ENCODE measurements around the gene GALE.

GALE gene

DNA sequence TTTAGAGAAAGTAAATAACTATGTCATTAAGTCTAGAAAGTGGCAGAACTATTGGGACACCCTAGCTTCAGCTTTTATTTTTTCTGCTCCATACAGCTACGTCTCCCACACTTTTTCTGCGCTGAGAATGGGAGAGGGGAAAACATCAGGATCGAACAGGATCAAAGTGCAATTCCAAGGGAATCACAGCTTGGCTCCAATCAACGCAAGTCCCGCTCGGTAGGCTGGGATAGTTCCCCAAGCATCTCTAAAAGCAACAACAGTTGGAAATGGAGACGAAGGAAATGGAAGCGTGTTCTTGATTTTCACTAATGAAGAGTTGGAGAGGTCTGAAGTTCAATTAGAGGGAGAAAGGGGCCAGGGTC is 24.1 kb upstream of the GALE start:
- Histone ChIP-seq H3K9me3 (ENCODE audit: insufficient read depth, low read length) (no peaks in the 10 kb centered on the region), H3K4me1 (ENCODE audit: low read length) (peaks cover 6% of the 10 kb centered on the region; the same call in 1 of the 2 replicates), H2AFZ (ENCODE audit: low read depth, low read length) (no peak overlapping the region), H3K79me2 (ENCODE audit: low read length) (peaks cover 14% of the 10 kb centered on the region), H3K27ac (ENCODE audit: low read length) (peak overlapping the region; percentile 42), H4K20me1 (ENCODE audit: insufficient read depth, low read length) (no peaks in the 10 kb centered on the region), H3K36me3 (replicated peaks; ENCODE audit: low read depth, low read length) (no peaks in the 10 kb centered on the region), H3K4me2 (ENCODE audit: low read length) (peak overlapping the region; percentile 77), H3K4me3 (ENCODE audit: low read length) (peak overlapping the region; percentile 91), H3K27me3 (ENCODE audit: low read depth, low read length) (no peaks in the 10 kb centered on the region), H3K9ac (ENCODE audit: low read length) (peak overlapping the region; percentile 86)
- TF ChIP-seq, protein P1, sequence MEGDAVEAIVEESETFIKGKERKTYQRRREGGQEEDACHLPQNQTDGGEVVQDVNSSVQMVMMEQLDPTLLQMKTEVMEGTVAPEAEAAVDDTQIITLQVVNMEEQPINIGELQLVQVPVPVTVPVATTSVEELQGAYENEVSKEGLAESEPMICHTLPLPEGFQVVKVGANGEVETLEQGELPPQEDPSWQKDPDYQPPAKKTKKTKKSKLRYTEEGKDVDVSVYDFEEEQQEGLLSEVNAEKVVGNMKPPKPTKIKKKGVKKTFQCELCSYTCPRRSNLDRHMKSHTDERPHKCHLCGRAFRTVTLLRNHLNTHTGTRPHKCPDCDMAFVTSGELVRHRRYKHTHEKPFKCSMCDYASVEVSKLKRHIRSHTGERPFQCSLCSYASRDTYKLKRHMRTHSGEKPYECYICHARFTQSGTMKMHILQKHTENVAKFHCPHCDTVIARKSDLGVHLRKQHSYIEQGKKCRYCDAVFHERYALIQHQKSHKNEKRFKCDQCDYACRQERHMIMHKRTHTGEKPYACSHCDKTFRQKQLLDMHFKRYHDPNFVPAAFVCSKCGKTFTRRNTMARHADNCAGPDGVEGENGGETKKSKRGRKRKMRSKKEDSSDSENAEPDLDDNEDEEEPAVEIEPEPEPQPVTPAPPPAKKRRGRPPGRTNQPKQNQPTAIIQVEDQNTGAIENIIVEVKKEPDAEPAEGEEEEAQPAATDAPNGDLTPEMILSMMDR (IDR thresholded peaks at IDR 0.05; ENCODE audit: low read depth, low read length): no peak
- no peak for TF ChIP-seq EZH2phosphoT487 (IDR thresholded peaks at IDR 0.05; ENCODE audit: low read depth)

DNA sequence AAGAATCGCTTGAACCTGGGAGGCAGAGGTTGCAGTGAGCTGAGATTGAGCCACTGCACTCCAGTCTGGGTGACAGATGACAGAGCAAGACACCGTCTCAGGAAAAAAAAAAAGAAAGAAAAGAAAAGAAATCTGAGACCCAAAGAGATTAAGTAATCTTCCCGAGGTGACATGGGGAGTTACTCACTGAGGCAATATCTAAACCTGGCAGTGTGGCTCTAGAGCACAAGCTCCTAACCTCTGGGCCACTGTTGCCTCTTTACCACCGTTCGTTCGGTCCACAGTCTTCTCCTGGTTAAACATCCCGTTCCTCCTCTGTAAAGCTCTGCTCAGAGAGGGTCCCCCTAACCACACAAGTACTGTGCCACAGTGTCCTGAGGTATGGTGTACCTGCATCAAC is 23.2 kb upstream of the GALE start:
- 0 out of 2 replicates have a peak overlapping the region, but pooled peaks have one; percentile 91 for H3K4me3 ChIP-seq (ENCODE audit: low read length)
- H4K20me1 ChIP-seq (ENCODE audit: insufficient read depth, low read length): no peaks in the 10 kb centered on the region
- peak overlapping the region; percentile 77; the same call in 1 of the 2 replicates for H3K4me2 ChIP-seq (ENCODE audit: low read length)
- peaks cover 6% of the 10 kb centered on the region; the same call in 1 of the 2 replicates for H3K4me1 ChIP-seq (ENCODE audit: low read length)
- TF ChIP-seq EZH2phosphoT487 (IDR thresholded peaks at IDR 0.05; ENCODE audit: low read depth): no peak
- TF ChIP-seq, protein P1 (IDR thresholded peaks at IDR 0.05; ENCODE audit: low read depth, low read length): no peak
- no peak overlapping the region for H3K27ac ChIP-seq (ENCODE audit: low read length)
- no peaks in the 10 kb centered on the region for H3K27me3 ChIP-seq (ENCODE audit: low read depth, low read length)
- H3K9ac ChIP-seq (ENCODE audit: low read length): no peak overlapping the region
- peaks cover 14% of the 10 kb centered on the region for H3K79me2 ChIP-seq (ENCODE audit: low read length)
- H3K9me3 ChIP-seq (ENCODE audit: insufficient read depth, low read length): no peaks in the 10 kb centered on the region
- no peaks in the 10 kb centered on the region for H3K36me3 ChIP-seq (replicated peaks; ENCODE audit: low read depth, low read length)
- H2AFZ ChIP-seq (ENCODE audit: low read depth, low read length): no peak overlapping the region

DNA sequence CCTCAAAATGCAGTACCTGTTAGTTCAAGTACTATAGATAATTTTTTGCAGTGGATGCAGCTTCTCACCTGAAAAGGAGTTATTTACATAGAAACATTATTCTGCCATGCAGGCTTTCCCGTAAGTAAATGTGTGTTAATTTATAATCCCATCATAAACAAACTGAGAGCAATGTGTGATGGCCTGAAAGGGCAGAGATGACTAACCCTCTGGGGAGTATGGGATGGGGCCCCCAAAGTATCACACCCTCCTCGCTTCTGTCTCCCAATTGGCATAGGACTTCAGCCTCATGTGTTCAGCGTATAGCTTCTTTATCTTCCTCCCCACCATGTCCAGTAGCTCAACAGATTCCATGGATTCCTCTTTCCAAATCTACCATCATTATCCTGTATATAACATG is 17.1 kb upstream of the GALE start:
- Histone ChIP-seq H3K27me3 (ENCODE audit: low read depth, low read length) (no peaks in the 10 kb centered on the region), H3K27ac (ENCODE audit: low read length) (peak overlapping the region; percentile 27; the same call in 1 of the 2 replicates), H3K9ac (ENCODE audit: low read length) (no peak overlapping the region), H3K4me3 (ENCODE audit: low read length) (no peak overlapping the region), H3K79me2 (ENCODE audit: low read length) (no peaks in the 10 kb centered on the region), H3K36me3 (replicated peaks; ENCODE audit: low read depth, low read length) (peaks cover 16% of the 10 kb centered on the region), H3K9me3 (ENCODE audit: insufficient read depth, low read length) (no peaks in the 10 kb centered on the region), H4K20me1 (ENCODE audit: insufficient read depth, low read length) (no peaks in the 10 kb centered on the region), H3K4me1 (ENCODE audit: low read length) (peaks cover 23% of the 10 kb centered on the region), H2AFZ (ENCODE audit: low read depth, low read length) (no peak overlapping the region), H3K4me2 (ENCODE audit: low read length) (peak overlapping the region; percentile 35)
- TF ChIP-seq EZH2phosphoT487 (IDR thresholded peaks at IDR 0.05; ENCODE audit: low read depth): no peak
- TF ChIP-seq, protein P1 (IDR thresholded peaks at IDR 0.05; ENCODE audit: low read depth, low read length): no peak

DNA sequence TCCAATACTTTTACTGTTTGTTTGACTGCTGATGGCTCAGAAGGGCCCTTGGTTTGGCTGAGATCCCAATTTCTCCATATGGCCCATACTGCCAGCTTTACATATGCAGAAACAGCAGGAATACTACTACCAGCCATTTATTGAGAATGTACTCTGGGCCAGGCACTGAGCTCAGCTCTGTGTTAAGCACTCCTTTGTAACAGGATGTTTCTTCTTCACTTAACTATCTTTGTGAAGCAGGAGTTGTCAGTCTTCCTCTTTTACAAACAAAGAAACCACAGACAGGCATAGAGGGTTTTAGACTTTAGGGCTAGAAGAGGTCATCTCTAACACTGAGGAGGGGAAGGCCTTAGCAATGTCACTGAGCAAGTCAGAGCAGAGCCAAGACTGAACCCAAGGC is 16.4 kb upstream of the GALE start:
- H3K79me2 ChIP-seq (ENCODE audit: low read length): no peaks in the 10 kb centered on the region
- no peaks in the 10 kb centered on the region for H4K20me1 ChIP-seq (ENCODE audit: insufficient read depth, low read length)
- H3K36me3 ChIP-seq (replicated peaks; ENCODE audit: low read depth, low read length): peaks cover 16% of the 10 kb centered on the region
- H3K9me3 ChIP-seq (ENCODE audit: insufficient read depth, low read length): no peaks in the 10 kb centered on the region
- no peak overlapping the region for H3K9ac ChIP-seq (ENCODE audit: low read length)
- H2AFZ ChIP-seq (ENCODE audit: low read depth, low read length): no peak overlapping the region
- peak overlapping the region; percentile 35; the same call in 1 of the 2 replicates for H3K4me2 ChIP-seq (ENCODE audit: low read length)
- peaks cover 30% of the 10 kb centered on the region for H3K4me1 ChIP-seq (ENCODE audit: low read length)
- H3K4me3 ChIP-seq (ENCODE audit: low read length): no peak overlapping the region
- H3K27ac ChIP-seq (ENCODE audit: low read length): peak overlapping the region; percentile 27; the same call in 1 of the 2 replicates
- no peaks in the 10 kb centered on the region for H3K27me3 ChIP-seq (ENCODE audit: low read depth, low read length)
- TF ChIP-seq, protein P1 (IDR thresholded peaks at IDR 0.05; ENCODE audit: low read depth, low read length): no peak
- TF ChIP-seq EZH2phosphoT487 (IDR thresholded peaks at IDR 0.05; ENCODE audit: low read depth): no peak

All from OCI-LY3 (cell line).